IPS-NIHi7 (cell line): ENCODE data around the gene FAM107B.
A peak's percentile ranks its signal among the peaks of the same experiment; 100 is the strongest.
"Not testable (repeated sequence)": the region's sequence is repeated elsewhere in the genome, so short reads cannot be mapped to it uniquely, and the experiment has no call there.

Source experiments
- DNase-seq: peaks from one replicate; pipeline ENCODE4 v3.0.0; 2012; ENCODE audit warnings: mixed read lengths; ENCODE audit errors: extremely low spot score

The FAM107B gene

GRCh38 chr10:14692344-14693076 is 82.2 kb downstream of the FAM107B start:
- DNase-seq: no peak

DNA sequence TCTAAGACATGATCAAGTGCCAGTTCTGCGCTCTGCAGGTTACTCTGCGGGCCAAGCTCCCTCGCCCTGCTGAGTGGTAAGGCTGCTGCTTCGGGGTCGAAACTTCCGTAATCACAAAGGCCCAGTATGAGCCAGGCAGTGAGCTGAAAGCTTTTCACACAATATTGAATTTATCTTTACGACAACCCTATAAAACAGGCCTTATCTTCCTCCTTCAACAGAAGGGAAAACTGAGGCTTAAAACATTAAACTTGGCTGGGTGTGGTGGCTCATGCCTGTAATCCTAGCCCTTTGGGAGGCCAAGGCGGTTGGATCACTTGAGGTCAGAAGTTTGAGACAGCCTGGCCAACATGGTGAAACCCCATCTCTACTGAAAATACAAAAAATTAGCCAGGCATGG is 83.3 kb downstream of the FAM107B start:
- DNase-seq: no peak

- DNase-seq: no peak
These were observed 86.1 kb downstream of the FAM107B start for GRCh38 chr10:14688606-14689005.

DNA sequence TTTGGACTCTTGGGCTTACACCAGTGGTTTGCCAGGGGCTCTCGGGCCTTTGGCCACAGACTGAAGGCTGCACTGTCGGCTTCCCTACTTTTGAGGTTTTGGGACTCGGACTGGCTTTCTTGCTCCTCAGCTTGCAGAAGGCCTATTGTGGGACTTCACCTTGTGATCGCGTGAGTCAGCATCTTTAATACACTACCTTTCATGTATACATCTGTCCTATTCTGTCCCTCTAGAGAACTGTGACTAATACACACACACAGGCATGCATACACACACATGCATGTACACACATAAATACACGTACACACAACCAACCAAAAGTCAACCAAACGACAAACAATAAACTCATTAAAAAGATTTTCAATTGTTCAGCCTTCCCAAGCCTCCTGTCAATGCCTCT is 86.5 kb downstream of the FAM107B start:
- DNase-seq: not testable (repeated sequence)

- no peak for DNase-seq
These were observed 87.4 kb downstream of the FAM107B start for GRCh38 chr10:14687340-14687739.

DNA sequence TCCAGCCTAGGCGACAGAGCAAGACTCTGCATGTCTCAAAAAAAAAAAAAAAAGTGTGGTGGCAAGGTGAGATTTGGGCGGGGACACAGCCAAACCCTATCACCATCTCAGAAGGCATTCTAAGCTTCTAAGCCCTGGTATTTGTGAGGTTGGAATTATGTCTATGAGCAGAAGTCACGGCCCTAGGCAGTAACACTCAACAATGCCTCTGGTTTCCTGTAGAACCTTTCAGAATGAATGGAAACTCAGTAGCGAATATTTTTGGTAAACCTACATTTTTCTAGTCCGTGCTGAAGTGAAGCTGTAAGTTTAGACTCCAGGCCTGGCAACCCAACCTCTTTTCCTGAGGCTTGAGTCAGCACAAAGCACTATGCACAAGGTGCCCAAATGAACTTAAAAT is 88.3 kb downstream of the FAM107B start:
- DNase-seq: no peak

- DNase-seq: no peak
These were observed 90.3 kb downstream of the FAM107B start for GRCh38 chr10:14684354-14684753.

GRCh38 chr10:14683256-14683655 is 91.4 kb downstream of the FAM107B start:
- no peak for DNase-seq

DNA sequence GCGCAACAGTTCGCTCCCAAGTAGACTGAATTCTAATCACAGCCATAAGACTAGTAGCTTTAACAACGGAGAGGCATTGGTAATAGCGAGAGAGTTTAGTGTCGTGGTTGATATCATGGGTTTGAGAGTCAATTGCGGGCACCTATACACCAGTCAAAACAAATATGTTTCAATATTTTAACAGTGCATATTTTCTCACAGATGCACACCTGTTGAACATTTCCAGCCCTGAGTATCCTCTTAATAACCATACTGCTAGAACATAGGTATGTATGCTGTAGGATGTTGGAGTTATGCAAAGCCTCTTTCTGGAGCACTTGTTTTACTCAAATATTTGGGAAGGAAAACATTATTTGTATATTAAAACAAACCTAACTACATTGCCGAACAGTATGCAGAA is 92.9 kb downstream of the FAM107B start:
- no peak for DNase-seq

DNA sequence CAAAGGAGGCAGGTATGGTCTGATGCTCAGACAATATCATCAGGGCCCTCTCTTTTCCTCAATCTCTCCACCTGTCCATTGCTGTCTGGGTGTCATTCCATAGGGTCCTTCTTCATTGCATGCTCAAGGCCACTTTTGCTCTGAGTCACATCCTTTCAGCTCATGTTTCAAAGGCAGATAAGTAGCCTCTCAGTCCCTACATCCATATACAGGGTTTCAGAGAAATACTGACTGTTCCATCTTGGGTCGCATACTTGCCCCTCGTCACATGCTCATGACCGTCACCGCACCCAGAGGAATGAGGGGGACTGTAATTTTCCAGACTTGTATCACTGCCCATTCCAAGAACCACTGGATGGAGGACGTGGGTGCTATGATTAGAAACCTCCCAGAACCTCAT is 93.4 kb downstream of the FAM107B start:
- no peak for DNase-seq

GRCh38 chr10:14678637-14679036 is 96.1 kb downstream of the FAM107B start:
- no peak for DNase-seq

- DNase-seq: no peak
These were observed 98.0 kb downstream of the FAM107B start for GRCh38 chr10:14676732-14677131.

DNA sequence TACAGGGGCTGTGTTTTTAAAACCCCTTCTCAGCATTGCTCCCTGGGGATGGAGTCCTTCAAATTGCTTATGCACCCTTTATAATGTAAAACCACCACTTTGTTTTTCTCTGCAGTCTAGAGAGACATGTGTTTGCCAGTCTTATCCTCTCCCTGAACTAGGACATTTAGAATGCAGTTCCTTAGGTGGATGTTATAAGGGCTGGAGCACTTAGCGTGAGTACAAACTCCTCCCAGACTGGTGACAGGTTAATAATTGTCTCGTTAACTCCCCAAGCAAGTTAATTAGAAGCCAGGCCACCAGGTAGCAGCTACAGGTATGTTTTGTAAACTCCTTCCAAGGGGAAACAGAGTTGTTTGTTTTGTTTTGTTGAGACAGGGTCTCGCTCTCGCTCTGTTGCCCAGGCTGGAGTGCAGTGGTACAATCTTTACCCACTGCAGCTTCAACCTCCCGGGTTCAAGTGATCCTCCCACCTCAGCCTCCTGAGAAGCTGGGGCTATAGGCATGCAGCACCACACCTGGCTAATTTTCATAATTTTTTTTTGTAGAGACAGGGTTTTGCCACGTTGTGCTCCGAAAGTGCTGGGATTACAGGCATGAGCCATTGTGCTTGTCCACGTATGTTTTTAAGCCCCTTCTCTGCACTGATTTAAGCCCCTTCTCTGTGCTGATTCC is 100.2 kb downstream of the FAM107B start:
- DNase-seq: peak; percentile 50

GRCh38 chr10:14673189-14673861 is 101.4 kb downstream of the FAM107B start:
- DNase-seq: no peak

DNA sequence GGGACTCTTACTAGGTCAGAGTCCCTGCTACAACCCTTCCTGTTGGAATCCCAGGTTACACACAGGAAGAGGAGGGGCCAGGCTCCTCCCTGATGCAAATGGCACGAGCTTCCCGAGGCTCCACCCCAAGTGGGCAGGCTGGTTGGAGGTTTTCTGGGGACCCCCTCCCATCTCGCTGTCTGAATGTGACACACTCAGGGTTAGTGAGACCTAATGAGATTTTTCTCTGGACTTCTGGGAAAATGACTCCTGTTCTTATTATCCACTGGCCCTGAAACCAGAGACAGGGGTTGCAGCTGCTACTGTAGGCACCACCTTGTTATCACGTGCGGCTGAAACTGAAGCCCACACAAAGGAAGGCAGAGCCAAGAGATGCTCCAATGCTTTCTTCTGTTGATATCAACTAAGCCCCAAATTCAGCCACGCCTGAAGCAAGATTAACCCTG is 103.3 kb downstream of the FAM107B start:
- DNase-seq: no peak

GRCh38 chr10:14670551-14671240 is 104.0 kb downstream of the FAM107B start:
- DNase-seq: no peak

DNA sequence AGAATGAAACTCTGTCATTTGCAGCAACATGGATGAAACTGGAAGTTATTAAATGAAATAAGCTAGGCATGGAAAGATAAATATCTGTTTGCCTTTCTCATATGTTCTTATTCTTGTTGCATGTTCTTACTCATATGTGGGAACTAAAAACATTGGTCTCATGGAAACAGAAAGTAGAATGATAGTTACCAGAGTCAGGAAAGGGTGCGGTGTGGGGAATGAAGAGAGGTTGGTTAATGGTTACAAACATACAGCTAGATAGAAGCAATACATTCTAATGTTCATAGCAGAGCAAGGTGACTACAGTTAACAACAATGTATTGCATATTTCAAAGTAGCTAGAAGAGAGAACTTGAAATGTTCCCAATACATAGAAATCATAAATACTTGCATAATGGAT is 105.1 kb downstream of the FAM107B start:
- no peak for DNase-seq

- no peak for DNase-seq
These were observed 106.9 kb downstream of the FAM107B start for GRCh38 chr10:14667781-14668180.

DNA sequence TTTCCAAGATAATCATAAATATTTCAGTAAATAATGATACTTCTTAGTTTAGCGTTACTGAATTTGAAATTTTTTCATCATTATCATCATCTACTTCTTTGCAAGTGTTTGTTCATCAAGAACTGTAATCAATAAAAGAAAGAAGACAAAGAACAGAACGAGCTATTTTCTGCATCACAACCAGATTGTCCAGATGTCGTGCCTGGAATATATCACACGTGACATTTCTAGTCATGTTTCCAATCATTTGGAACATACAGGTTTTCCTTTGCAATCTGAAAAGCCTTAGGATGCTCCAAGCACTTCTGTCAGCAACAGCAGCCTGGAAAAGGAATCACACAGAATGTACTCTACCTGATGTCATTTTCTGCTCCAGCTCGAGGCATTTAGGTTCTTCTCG is 107.4 kb downstream of the FAM107B start:
- DNase-seq: no peak

- DNase-seq: no peak
These were observed 108.5 kb downstream of the FAM107B start for GRCh38 chr10:14665865-14666857.

DNA sequence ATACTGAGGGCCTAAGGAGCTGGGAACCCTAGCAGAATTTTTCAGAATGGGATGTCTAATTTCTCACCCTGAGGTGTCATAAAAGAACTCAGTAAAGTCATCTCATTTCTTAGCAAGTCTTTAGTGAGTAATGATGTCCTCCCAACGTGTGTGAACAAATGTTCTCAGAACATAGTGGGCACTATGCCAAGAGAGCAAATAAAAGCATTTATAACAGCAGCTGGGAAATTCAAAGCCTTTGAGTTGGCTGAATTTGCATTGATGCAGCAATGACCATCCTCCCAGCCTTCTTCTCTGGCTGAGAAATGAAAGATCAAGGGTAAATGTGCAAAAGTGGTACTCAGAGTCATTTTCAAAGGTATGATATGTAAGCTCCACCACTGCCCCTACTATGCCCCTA is 109.4 kb downstream of the FAM107B start:
- DNase-seq: no peak
